NCI-H2107 (cell line): Measurements from ENCODE around the gene EHD3.

Source experiments
- DNase-seq: peaks from one replicate; lab custom pipeline; 2025; lab: John Stamatoyannopoulos, UW

Gene EHD3

GRCh38 chr2:31237348-31238017 is 3.5 kb downstream of the EHD3 start:
- no peak for DNase-seq

- no peak for DNase-seq
Observed at GRCh38 chr2:31238126-31238905, 4.4 kb downstream of the EHD3 start.

- no peak for DNase-seq
Observed at GRCh38 chr2:31238906-31239592, 5.1 kb downstream of the EHD3 start.

GRCh38 chr2:31239593-31240177 is 5.7 kb downstream of the EHD3 start:
- DNase-seq = no peak

GRCh38 chr2:31240381-31241365 is 6.7 kb downstream of the EHD3 start:
- DNase-seq = no peak

- no peak for DNase-seq
Observed at GRCh38 chr2:31241625-31242270, 7.8 kb downstream of the EHD3 start.

- DNase-seq = no peak
Observed at GRCh38 chr2:31243053-31243452, 9.1 kb downstream of the EHD3 start.

GRCh38 chr2:31244101-31244500 is 10.1 kb downstream of the EHD3 start:
- no peak for DNase-seq

GRCh38 chr2:31246184-31246852 is 12.4 kb downstream of the EHD3 start:
- DNase-seq = no peak

- no peak for DNase-seq
Observed at GRCh38 chr2:31247711-31248110, 13.8 kb downstream of the EHD3 start.

- DNase-seq = no peak
Observed at GRCh38 chr2:31248139-31248538, 14.2 kb downstream of the EHD3 start.

GRCh38 chr2:31249009-31249690 is 15.2 kb downstream of the EHD3 start:
- DNase-seq = no peak

GRCh38 chr2:31251018-31251417 is 17.1 kb downstream of the EHD3 start:
- DNase-seq = no peak

- DNase-seq = no peak
Observed at GRCh38 chr2:31251851-31252250, 17.9 kb downstream of the EHD3 start.

- DNase-seq = no peak
Observed at GRCh38 chr2:31253356-31254131, 19.6 kb downstream of the EHD3 start.

- DNase-seq = no peak
Observed at GRCh38 chr2:31254237-31255203, 20.6 kb downstream of the EHD3 start.

- DNase-seq = no peak
Observed at GRCh38 chr2:31255911-31256571, 22.1 kb downstream of the EHD3 start.
